Measurements from ENCODE around the gene ISYNA1. TPM values are rescaled to one million over a fixed set of nuclear protein-coding genes. Genes with fewer than 3 reads are reported as not detected.

The ISYNA1 gene
- total and polyA plus RNA-seq, 2 of the 13 experiments (the other 11 are each of a cell fraction or from before 2014, with no cell fraction given) = 29.6 to 48.5 TPM

GRCh38 chr19:18396471-18397241, 41.3 kb downstream of the ISYNA1 start (continued):
- peak; percentile 67 for TF ChIP-seq ZFP91 (CRISPR knock-in tag; IDR thresholded peaks at IDR 0.05; ENCODE audit: borderline replicate concordance)
- TF ChIP-seq ARID4A (CRISPR knock-in tag; IDR thresholded peaks at IDR 0.05; ENCODE audit: borderline replicate concordance) = no peak
- TF ChIP-seq MYNN (CRISPR knock-in tag; IDR thresholded peaks at IDR 0.05; ENCODE audit: low read depth) = no peak
- TF ChIP-seq CBX2 (IDR thresholded peaks at IDR 0.05; ENCODE audit: low read depth, low read length) = no peak
- no peak for TF ChIP-seq CBX2 (CRISPR knock-in tag; IDR thresholded peaks at IDR 0.05; ENCODE audit: low read depth)
- no peak for TF ChIP-seq ZSCAN30 (CRISPR knock-in tag; IDR thresholded peaks at IDR 0.05)
- no peak for TF ChIP-seq SMAD3 (CRISPR knock-in tag; IDR thresholded peaks at IDR 0.05)
- no peak for TF ChIP-seq CREBL2 (CRISPR knock-in tag; IDR thresholded peaks at IDR 0.05; ENCODE audit: borderline replicate concordance)
- TF ChIP-seq GATA4 (IDR thresholded peaks at IDR 0.05; ENCODE audit: borderline replicate concordance, low read depth) = no peak
- no peak for TF ChIP-seq ZNF850 (CRISPR knock-in tag; conservative IDR thresholded peaks at IDR 0.05)
- 0 out of 2 replicates have a peak, but pooled peaks have one; percentile 36 for TF ChIP-seq ZNF567 (CRISPR knock-in tag; IDR thresholded peaks at IDR 0.05; ENCODE audit: borderline replicate concordance)
- 0 out of 2 replicates have a peak, but pooled peaks have one; percentile 44 for TF ChIP-seq IRX3 (CRISPR knock-in tag; IDR thresholded peaks at IDR 0.05; ENCODE audit: borderline replicate concordance, low read depth)
- no peak for TF ChIP-seq NR2F2 (IDR thresholded peaks at IDR 0.05; ENCODE audit: borderline replicate concordance, low read depth)
- TF ChIP-seq ZNF160 (CRISPR knock-in tag; IDR thresholded peaks at IDR 0.05) = no peak
- no peak for TF ChIP-seq HINFP (CRISPR knock-in tag; IDR thresholded peaks at IDR 0.05; ENCODE audit: low read depth)
- TF ChIP-seq TAF1 (CRISPR knock-in tag; IDR thresholded peaks at IDR 0.05) = no peak
- peak; percentile 41; the same call in 1 of the 2 replicates for TF ChIP-seq BHLHE40 (IDR thresholded peaks at IDR 0.05; ENCODE audit: low read length)
- TF ChIP-seq CBX5 (CRISPR knock-in tag; IDR thresholded peaks at IDR 0.05; ENCODE audit: borderline replicate concordance) = peak; percentile 49; the same call in 1 of the 2 replicates
- TF ChIP-seq POGK (CRISPR knock-in tag; conservative IDR thresholded peaks at IDR 0.05) = no peak
- peak; percentile 61; the same call in 1 of the 2 replicates for TF ChIP-seq ZNF543 (CRISPR knock-in tag; IDR thresholded peaks at IDR 0.05)
